Adrenal gland (tissue), 12 donors: ENCODE data around the gene ACKR2. TPM values are rescaled to one million over a fixed set of nuclear protein-coding genes. Genes with fewer than 3 reads are reported as not detected.

Experiments
- DNase-seq, 7 donors: peaks; one replicate each; pipeline ENCODE4 v3.0.0-alpha.2; 2019 to 2020
- H3K27ac ChIP-seq, 5 donors: fragments of 200-600 bp; sonication (generic) in 4 of 5; 1 replicate in 3 of 5; 2 replicates in 2 of 5; pipeline versions ENCODE4 v1.5.1 to v1.8.0; 2016 to 2020; ENCODE audit warnings: mild to moderate bottlenecking in 1 of 5
- H3K27me3 ChIP-seq: fragments of 200-600 bp; 2 replicates; pipeline ENCODE4 v1.8.0; 2021
- H3K36me3 ChIP-seq, 2 donors: fragments of 200-600 bp; replicated peaks in 1 of 2; 1 replicate in 1 of 2; 2 replicates in 1 of 2; pipeline versions ENCODE4 v1.5.1 to v1.8.0; 2018 to 2022
- H3K4me1 ChIP-seq, 2 donors: fragments of 200-600 bp; replicated peaks in 1 of 2; 1 replicate in 1 of 2; 2 replicates in 1 of 2; pipeline versions ENCODE4 v1.5.1 to v1.8.0; 2018 to 2021
- H3K4me3 ChIP-seq, 4 donors: fragments of 200-600 bp; sonication (generic) in 3 of 4; one replicate each; pipeline ENCODE4 v1.5.1; 2016 to 2018
- H3K9me3 ChIP-seq, 3 donors: fragments of 200-600 bp; sonication (generic) in 1 of 3; replicated peaks in 1 of 3; 1 replicate in 2 of 3; 2 replicates in 1 of 3; pipeline versions ENCODE4 v1.5.1 to v1.8.0; 2016 to 2021
- POLR2A ChIP-seq, 2 donors: fragments of 450-650 bp; IDR thresholded peaks; one replicate each; pipeline ENCODE4 v1.6.1; 2017; ENCODE audit warnings: antibody characterized with exemption in 2 of 2, mild to moderate bottlenecking in 2 of 2, moderate library complexity in 1 of 2
- WGBS, 4 donors: extraction: QIAGEN DNeasy Blood & Tissue Kit in 2 of 4; methylation state at CpG; one replicate each; pipeline versions ENCODE4 v1.1.5 to v1.1.7; 2013 to 2017; 5-methylcytosine and 5-hydroxymethylcytosine counted together
- intact Hi-C, 2 donors: fragments of 100-400 bp; cut with DNase I; formaldehyde crosslinking; loops; one replicate each; pipeline versions ENCODE4 v1.14.1 to v1.15.0; 2022 to 2023
- polyA plus RNA-seq, 3 donors: library from polyadenylated mRNA; stranded (reverse); fragments of 200-250 nt in 2 of 3; fragments of 350-450 nt in 1 of 3; fragmentation: Illumina TruSeq in 1 of 3; extraction: RNeasy Lipid Tissue Mini Kit (QIAGEN cat#74804) in 1 of 3; gene quantifications; one replicate each; pipeline ENCODE4 v1.2.3, GENCODE V29; 2013 to 2014
- total RNA-seq, 9 donors: library from RNA; depleted of rRNA in 4 of 9; stranded (reverse); fragments of >200 nt in 4 of 9; fragments of 120-200 nt in 1 of 9; fragmentation: NEBNext Ultra II Directional in 1 of 9; extraction: Animal tissue kit (Norgen Biotek cat#: 25700) in 1 of 9; gene quantifications; one replicate each; pipeline versions ENCODE4 v1.1.0 to v1.2.4, GENCODE V29; 2013 to 2023
- TF ChIP-seq, protein P1 (sequence below), 6 experiments: fragments of 450-650 bp in 4 of 6; fragments of 200-600 bp in 2 of 6; sonication (generic) in 1 of 6; IDR thresholded peaks; 1 replicate in 5 of 6; 2 replicates in 1 of 6; pipeline versions ENCODE4 v1.5.1 to v1.8.0; 2016 to 2021; ENCODE audit warnings: antibody characterized with exemption in 6 of 6, mild to moderate bottlenecking in 2 of 6, moderate library complexity in 1 of 6
- donor health status: healthy with polysubstance abuse.
- donor health status: Bipolar disorder and iron deficiency.
- donor health status: DM: yes; HTN: yes; CAD: no.
- donor health status: DM: no; HTN: no; CAD: no.
- donor health status: DM: no; HTN: no; CAD: no.
- donor health status: DM: yes; HTN: yes; CAD: no.

ACKR2 gene
- total and polyA plus RNA-seq, 12 donors: 1.1 to 19.9 (median 3.0) TPM

- DNase-seq: no peak
- intact Hi-C loops: loop anchor here in 1 of 2 donors (5.0 kb wide), 1 partner anchor 47 kb away; no protein-coding TSS in a partner anchor
- WGBS, 4 donors: 76 to 80% (median 78%) methylated on average over 2 of the region's 2 CpGs
These were observed 75.1 kb downstream of the ACKR2 start for GRCh38 chr3:42884324-42884723.

GRCh38 chr3:42886294-42886822 lies 77.1 kb downstream of the ACKR2 start:
- no peaks in the 10 kb centered on the region for H3K9me3 ChIP-seq
- H3K36me3 ChIP-seq: no peaks in the 10 kb centered on the region
- H3K27me3 ChIP-seq: no peaks in the 10 kb centered on the region
- intact Hi-C loops: no loop called here
- H3K4me1 ChIP-seq: peaks cover 0 to under 1% of the 10 kb centered on the region in 2 donors
- no peak for TF ChIP-seq POLR2A (IDR thresholded peaks at IDR 0.05)
- TF ChIP-seq, protein P1, sequence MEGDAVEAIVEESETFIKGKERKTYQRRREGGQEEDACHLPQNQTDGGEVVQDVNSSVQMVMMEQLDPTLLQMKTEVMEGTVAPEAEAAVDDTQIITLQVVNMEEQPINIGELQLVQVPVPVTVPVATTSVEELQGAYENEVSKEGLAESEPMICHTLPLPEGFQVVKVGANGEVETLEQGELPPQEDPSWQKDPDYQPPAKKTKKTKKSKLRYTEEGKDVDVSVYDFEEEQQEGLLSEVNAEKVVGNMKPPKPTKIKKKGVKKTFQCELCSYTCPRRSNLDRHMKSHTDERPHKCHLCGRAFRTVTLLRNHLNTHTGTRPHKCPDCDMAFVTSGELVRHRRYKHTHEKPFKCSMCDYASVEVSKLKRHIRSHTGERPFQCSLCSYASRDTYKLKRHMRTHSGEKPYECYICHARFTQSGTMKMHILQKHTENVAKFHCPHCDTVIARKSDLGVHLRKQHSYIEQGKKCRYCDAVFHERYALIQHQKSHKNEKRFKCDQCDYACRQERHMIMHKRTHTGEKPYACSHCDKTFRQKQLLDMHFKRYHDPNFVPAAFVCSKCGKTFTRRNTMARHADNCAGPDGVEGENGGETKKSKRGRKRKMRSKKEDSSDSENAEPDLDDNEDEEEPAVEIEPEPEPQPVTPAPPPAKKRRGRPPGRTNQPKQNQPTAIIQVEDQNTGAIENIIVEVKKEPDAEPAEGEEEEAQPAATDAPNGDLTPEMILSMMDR (IDR thresholded peaks at IDR 0.05): no peak
- no peak overlapping the region for H3K27ac ChIP-seq
- H3K4me3 ChIP-seq: no peak overlapping the region
- no peak for DNase-seq
- WGBS, 4 donors: 86 to 95% (median 88%) methylated on average over 1 of the region's 1 CpG

More at GRCh38 chr3:42884324-42884723, 75.1 kb downstream of the ACKR2 start:
- TF ChIP-seq, protein P1 (IDR thresholded peaks at IDR 0.05): no peak
- TF ChIP-seq POLR2A (IDR thresholded peaks at IDR 0.05): no peak
- Histone ChIP-seq H3K27ac (no peak overlapping the region), H3K36me3 (no peaks in the 10 kb centered on the region), H3K9me3 (no peaks in the 10 kb centered on the region), H3K4me3 (no peak overlapping the region), H3K4me1 (peaks cover 0 to 8% of the 10 kb centered on the region in 2 donors), H3K27me3 (no peaks in the 10 kb centered on the region)

- Histone ChIP-seq H3K36me3 (no peaks in the 10 kb centered on the region), H3K27me3 (no peaks in the 10 kb centered on the region), H3K4me3 (no peak overlapping the region), H3K27ac (no peak overlapping the region), H3K4me1 (no peaks in the 10 kb centered on the region), H3K9me3 (no peaks in the 10 kb centered on the region)
- intact Hi-C loops: no loop called here
- DNase-seq: no peak
- WGBS, 4 donors: 80 to 90% (median 88%) methylated on average over 3 of the region's 3 CpGs
- TF ChIP-seq, protein P1 (IDR thresholded peaks at IDR 0.05): no peak
- TF ChIP-seq POLR2A (IDR thresholded peaks at IDR 0.05): no peak
These were observed 77.8 kb downstream of the ACKR2 start for GRCh38 chr3:42887084-42887483.

- Histone ChIP-seq H3K9me3 (no peaks in the 10 kb centered on the region), H3K4me3 (no peak overlapping the region), H3K36me3 (no peaks in the 10 kb centered on the region), H3K27ac (no peak overlapping the region), H3K27me3 (no peaks in the 10 kb centered on the region), H3K4me1 (no peaks in the 10 kb centered on the region)
- no peak for TF ChIP-seq POLR2A (IDR thresholded peaks at IDR 0.05)
- TF ChIP-seq, protein P1 (IDR thresholded peaks at IDR 0.05): no peak
- DNase-seq: no peak
- intact Hi-C loops: no loop called here
- WGBS, 4 donors: 83 to 91% (median 86%) methylated on average over 2 of the region's 2 CpGs
These were observed 81.8 kb downstream of the ACKR2 start for GRCh38 chr3:42891042-42891441.
